Right lobe of liver (tissue), 6 donors: ENCODE measurements around the gene ITPR2. TPM values are rescaled to one million over a fixed set of nuclear protein-coding genes. Genes with fewer than 3 reads are reported as not detected.

Experiments
- ATAC-seq, 4 donors: fragments of 200-7000 bp; cut with Tn5 transposase; one replicate each; pipeline ENCODE4 v1.9.1; 2020; ENCODE audit warnings: mild to moderate bottlenecking in 4 of 4, moderate library complexity in 4 of 4
- DNase-seq, 3 donors: peaks; one replicate each; pipeline ENCODE4 v3.0.0-alpha.2; 2020
- H3K27ac ChIP-seq, 3 donors: fragments of 200-600 bp; one replicate each; pipeline ENCODE4 v1.8.0; 2022
- H3K27me3 ChIP-seq, 2 donors: fragments of 200-600 bp; one replicate each; pipeline ENCODE4 v1.8.0; 2022
- H3K36me3 ChIP-seq, 4 donors: fragments of 200-600 bp; sonication (generic) in 1 of 4; one replicate each; pipeline versions ENCODE4 v1.5.1 to v1.8.0; 2017 to 2022; ENCODE audit warnings: control low read depth in 1 of 4
- H3K4me1 ChIP-seq, 4 donors: fragments of 200-600 bp; sonication (generic) in 1 of 4; one replicate each; pipeline versions ENCODE4 v1.5.1 to v1.8.0; 2017 to 2022; ENCODE audit warnings: control low read depth in 1 of 4
- H3K4me3 ChIP-seq, 3 donors: fragments of 200-600 bp; one replicate each; pipeline ENCODE4 v1.8.0; 2022
- H3K9me3 ChIP-seq, 4 donors: fragments of 200-600 bp; sonication (generic) in 1 of 4; one replicate each; pipeline versions ENCODE4 v1.5.1 to v1.8.0; 2017 to 2022; ENCODE audit warnings: control low read depth in 1 of 4
- POLR2A ChIP-seq: fragments of 450-650 bp; IDR thresholded peaks from one replicate; pipeline ENCODE4 v1.6.1; 2017; ENCODE audit warnings: antibody characterized with exemption, mild to moderate bottlenecking
- WGBS: methylation state at CpG from one replicate; pipeline ENCODE4 v1.1.6; 2018; ENCODE audit warnings: low coverage, low lambda C conversion rate; ENCODE audit not compliant: insufficient coverage; ENCODE audit errors: missing lambda C conversion rate; 5-methylcytosine and 5-hydroxymethylcytosine counted together
- intact Hi-C, 2 donors: fragments of 100-400 bp; cut with DNase I; formaldehyde crosslinking; loops; one replicate each; pipeline versions ENCODE4 v1.11.2 to v1.14.1; 2022
- total RNA-seq, 6 experiments: library from RNA; depleted of rRNA in 2 of 6; stranded (reverse); fragments of >200 nt in 2 of 6; fragmentation: NEBNext Ultra II Directional in 3 of 6; extraction: Animal tissue kit (Norgen Biotek cat#: 25700) in 3 of 6; gene quantifications; one replicate each; pipeline versions ENCODE4 v1.1.0 to v1.2.4, GENCODE V29; 2016 to 2023
- TF ChIP-seq, protein P1 (sequence below), 4 donors: fragments of 200-600 bp in 3 of 4; fragments of 450-650 bp in 1 of 4; IDR thresholded peaks; one replicate each; pipeline versions ENCODE4 v1.5.1 to v1.8.0; 2016 to 2022; ENCODE audit warnings: antibody characterized with exemption in 4 of 4, mild to moderate bottlenecking in 2 of 4
- donor health status: DM: no; HTN: yes; CAD: no.
- donor health status: DM: no; HTN: no; CAD: no.
- donor health status: DM: no; HTN: no; CAD: no.
- donor health status: DM: no; HTN: yes; CAD: no.
- donor health status: DM: no; HTN: yes; CAD: no.

Gene ITPR2
- total RNA-seq, 6 experiments from 2014 or later, result 39.3 to 114 (median 57.2) TPM

- H3K4me3 ChIP-seq, result no peak overlapping the region
- 82% methylated on average over 7 of the region's 7 CpGs for WGBS
- DNase-seq (no peak), ATAC-seq (no peak)
- no peaks in the 10 kb centered on the region for H3K27me3 ChIP-seq
- TF ChIP-seq, protein P1, sequence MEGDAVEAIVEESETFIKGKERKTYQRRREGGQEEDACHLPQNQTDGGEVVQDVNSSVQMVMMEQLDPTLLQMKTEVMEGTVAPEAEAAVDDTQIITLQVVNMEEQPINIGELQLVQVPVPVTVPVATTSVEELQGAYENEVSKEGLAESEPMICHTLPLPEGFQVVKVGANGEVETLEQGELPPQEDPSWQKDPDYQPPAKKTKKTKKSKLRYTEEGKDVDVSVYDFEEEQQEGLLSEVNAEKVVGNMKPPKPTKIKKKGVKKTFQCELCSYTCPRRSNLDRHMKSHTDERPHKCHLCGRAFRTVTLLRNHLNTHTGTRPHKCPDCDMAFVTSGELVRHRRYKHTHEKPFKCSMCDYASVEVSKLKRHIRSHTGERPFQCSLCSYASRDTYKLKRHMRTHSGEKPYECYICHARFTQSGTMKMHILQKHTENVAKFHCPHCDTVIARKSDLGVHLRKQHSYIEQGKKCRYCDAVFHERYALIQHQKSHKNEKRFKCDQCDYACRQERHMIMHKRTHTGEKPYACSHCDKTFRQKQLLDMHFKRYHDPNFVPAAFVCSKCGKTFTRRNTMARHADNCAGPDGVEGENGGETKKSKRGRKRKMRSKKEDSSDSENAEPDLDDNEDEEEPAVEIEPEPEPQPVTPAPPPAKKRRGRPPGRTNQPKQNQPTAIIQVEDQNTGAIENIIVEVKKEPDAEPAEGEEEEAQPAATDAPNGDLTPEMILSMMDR (IDR thresholded peaks at IDR 0.05), result no peak
- no peak for TF ChIP-seq POLR2A
- peaks cover 0 to 42% (median 16%) of the 10 kb centered on the region in 4 donors for H3K4me1 ChIP-seq
- no peaks in the 10 kb centered on the region for H3K9me3 ChIP-seq
- intact Hi-C loops, result no loop called here
- no peak overlapping the region for H3K27ac ChIP-seq
- H3K36me3 ChIP-seq, result no peaks in the 10 kb centered on the region
These were observed 92.6 kb downstream of the ITPR2 start for GRCh38 chr12:26740348-26740747.

DNA sequence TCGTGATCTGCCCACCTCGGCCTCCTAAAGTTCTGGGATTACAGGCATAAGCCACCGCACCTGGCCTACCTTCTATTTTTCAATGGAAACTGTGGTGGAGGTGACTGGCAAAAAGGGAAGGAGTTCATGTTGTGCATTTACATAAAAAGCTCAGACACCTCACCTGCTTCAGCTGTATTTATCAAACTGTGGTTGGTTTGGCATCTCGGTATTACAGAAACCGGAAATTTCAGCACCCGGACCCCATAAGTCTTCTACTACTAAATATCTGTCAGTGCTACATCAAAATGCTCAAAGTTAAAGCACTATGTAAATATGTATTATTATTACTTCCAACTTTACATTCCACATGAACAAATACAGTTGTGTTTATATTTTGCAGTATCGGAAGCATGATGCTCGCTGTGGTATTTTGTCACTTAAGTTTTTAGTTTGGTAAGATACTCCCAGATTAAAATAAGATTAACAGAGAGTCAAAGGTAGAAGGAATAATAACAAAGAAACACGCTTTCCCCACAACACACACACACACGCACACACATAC lies 95.4 kb downstream of the ITPR2 start:
- Histone ChIP-seq H3K4me1 (peaks cover 0 to 56% (median 23%) of the 10 kb centered on the region in 4 donors), H3K27ac (peak overlapping the region; percentile 43 to 64 (median 51)), H3K27me3 (no peaks in the 10 kb centered on the region), H3K4me3 (peak overlapping the region in 2 of 3 donors; percentile 9 to 26), H3K36me3 (no peaks in the 10 kb centered on the region), H3K9me3 (no peaks in the 10 kb centered on the region)
- intact Hi-C loops, result no loop called here
- ATAC-seq, result no peak
- DNase-seq, result no peak
- TF ChIP-seq, protein P1 (IDR thresholded peaks at IDR 0.05), result no peak
- TF ChIP-seq POLR2A, result no peak
- WGBS, result 85% methylated on average over 10 of the region's 10 CpGs

GRCh38 chr12:26736563-26737486 lies 96.2 kb downstream of the ITPR2 start:
- peak in 1 of 3 donors; percentile 63 for DNase-seq
- intact Hi-C loops, result no loop called here
- peak overlapping the region; percentile 3 to 36 (median 28) for H3K4me3 ChIP-seq
- peak overlapping the region; percentile 43 to 72 (median 56) for H3K27ac ChIP-seq
- WGBS, result 39% methylated on average over 16 of the region's 16 CpGs
- no peaks in the 10 kb centered on the region for H3K27me3 ChIP-seq
- no peak for TF ChIP-seq POLR2A
- TF ChIP-seq, protein P1 (IDR thresholded peaks at IDR 0.05), result no peak
- peak; percentile 76 to 84 (median 79) for ATAC-seq
- H3K4me1 ChIP-seq, result peaks cover 0 to 61% (median 25%) of the 10 kb centered on the region in 4 donors
- no peaks in the 10 kb centered on the region for H3K36me3 ChIP-seq
- H3K9me3 ChIP-seq, result no peaks in the 10 kb centered on the region

DNA sequence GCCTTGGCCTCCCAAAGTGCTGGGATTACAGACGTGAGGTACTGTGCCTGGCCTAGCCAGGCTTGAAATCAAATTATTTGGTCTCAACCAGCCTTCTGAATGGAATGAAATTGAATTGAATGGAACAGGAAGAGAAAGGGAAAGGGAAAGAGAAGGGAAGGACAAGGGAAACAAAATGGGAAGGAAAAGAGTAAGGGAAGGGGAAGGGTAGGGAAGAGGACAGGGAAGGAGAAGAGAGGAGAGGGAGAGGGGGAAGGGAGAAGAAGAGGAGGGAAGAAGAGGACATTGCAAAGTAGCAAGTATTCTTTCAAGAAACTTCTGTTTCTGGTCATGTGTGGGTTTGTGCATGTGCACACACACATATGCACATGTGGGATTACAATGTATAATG lies 97.8 kb downstream of the ITPR2 start:
- Histone ChIP-seq H3K4me3 (no peak overlapping the region), H3K27me3 (no peaks in the 10 kb centered on the region), H3K36me3 (no peaks in the 10 kb centered on the region), H3K4me1 (peaks cover 0 to 72% (median 25%) of the 10 kb centered on the region in 4 donors), H3K9me3 (no peaks in the 10 kb centered on the region), H3K27ac (peak overlapping the region in 2 of 3 donors; percentile 56 to 72)
- TF ChIP-seq, protein P1 (IDR thresholded peaks at IDR 0.05), result no peak
- no peak for TF ChIP-seq POLR2A
- ATAC-seq, result no peak
- intact Hi-C loops, result no loop called here
- DNase-seq, result no peak
- 12% methylated on average over 1 of the region's 1 CpG for whole genome bisulfite sequencing
